HEK293 (cell line): ENCODE data around the gene RNF10.

Experiments
- CTCF ChIA-PET: fragments of 350-600 bp; formaldehyde crosslinking; extraction: SDS; loops from one replicate; lab custom pipeline; 2021; ENCODE audit warnings: antibody characterized with exemption; lab: Yijun Ruan, JAX
- POLR2A ChIA-PET: fragments of 300-600 bp; formaldehyde crosslinking; extraction: SDS; loops from one replicate; lab custom pipeline; 2020; ENCODE audit warnings: antibody characterized with exemption, inconsistent platforms; lab: Yijun Ruan, JAX
- H3K27ac ChIP-seq: fragments of 200-500 bp; sonication (Bioruptor generic); 2 replicates; pipeline ENCODE4 v1.5.1; 2014; ENCODE audit warnings: low read depth, low read length, control low read depth, inconsistent platforms; ENCODE audit errors: extremely low read depth
- H3K36me3 ChIP-seq, 2 experiments: fragments of 200-500 bp in 1 of 2; sonication (Bioruptor generic) in 1 of 2; 1 replicate in 1 of 2; 2 replicates in 1 of 2; pipeline ENCODE4 v1.5.1; 2014 to 2017; ENCODE audit warnings: inconsistent platforms in 2 of 2, low read length in 2 of 2; ENCODE audit not compliant: control insufficient read depth in 2 of 2, insufficient read depth in 1 of 2
- H3K4me1 ChIP-seq: fragments of 200-500 bp; sonication (Bioruptor generic); 2 replicates; pipeline ENCODE4 v1.5.1; 2014; ENCODE audit warnings: mild to moderate bottlenecking, low read length, inconsistent platforms; ENCODE audit not compliant: control insufficient read depth, insufficient read depth
- H3K4me3 ChIP-seq: 2 replicates; pipeline ENCODE4 v1.5.1; 2011; ENCODE audit warnings: low read depth, mild to moderate bottlenecking, control low read depth, low read length, moderate library complexity
- H3K9me3 ChIP-seq: fragments of 200-500 bp; sonication (Bioruptor generic); 2 replicates; pipeline ENCODE4 v1.5.1; 2014; ENCODE audit warnings: low read depth, low read length, inconsistent platforms; ENCODE audit not compliant: control insufficient read depth, insufficient read depth
- BCL11B ChIP-seq: fragments of 450-650 bp; formaldehyde crosslinking; IDR thresholded peaks from 2 replicates; pipeline ENCODE4 v1.5.1; 2016; ENCODE audit warnings: low read depth, missing biosample characterization, missing genetic modification characterization
- HOXD13 ChIP-seq: sonication (generic); formaldehyde crosslinking; IDR thresholded peaks from 2 replicates; pipeline ENCODE4 v1.8.0; 2022; ENCODE audit warnings: missing genetic modification reagents, borderline replicate concordance
- IKZF3 ChIP-seq: fragments of 450-650 bp; IDR thresholded peaks from 2 replicates; pipeline ENCODE4 v1.5.0; 2018; ENCODE audit warnings: missing biosample characterization, mild to moderate bottlenecking, missing genetic modification characterization, moderate library complexity
- INSM2 ChIP-seq: fragments of 450-650 bp; formaldehyde crosslinking; IDR thresholded peaks from 2 replicates; pipeline ENCODE4 v1.5.1; 2016; ENCODE audit warnings: missing biosample characterization, missing genetic modification characterization
- SALL2 ChIP-seq: fragments of 450-650 bp; formaldehyde crosslinking; IDR thresholded peaks from 2 replicates; pipeline ENCODE4 v1.5.0; 2017; ENCODE audit warnings: missing biosample characterization, mild to moderate bottlenecking, missing genetic modification characterization, borderline replicate concordance
- SP2 ChIP-seq: fragments of 450-650 bp; formaldehyde crosslinking; IDR thresholded peaks from 2 replicates; pipeline ENCODE4 v1.5.1; 2016; ENCODE audit warnings: missing biosample characterization, missing genetic modification characterization
- YY2 ChIP-seq: fragments of 450-650 bp; formaldehyde crosslinking; IDR thresholded peaks from 2 replicates; pipeline ENCODE4 v1.5.1; 2016; ENCODE audit warnings: missing biosample characterization, missing genetic modification characterization
- ZBTB49 ChIP-seq: fragments of 450-650 bp; formaldehyde crosslinking; IDR thresholded peaks from 2 replicates; pipeline ENCODE4 v1.5.1; 2016; ENCODE audit warnings: missing biosample characterization, missing genetic modification characterization, low read depth
- ZFP41 ChIP-seq: fragments of 450-650 bp; formaldehyde crosslinking; IDR thresholded peaks from 2 replicates; pipeline ENCODE4 v1.5.1; 2016; ENCODE audit warnings: missing biosample characterization, missing genetic modification characterization, borderline replicate concordance
- ZNF16 ChIP-seq: fragments of 450-650 bp; formaldehyde crosslinking; IDR thresholded peaks from 2 replicates; pipeline ENCODE4 v1.5.1; 2016; ENCODE audit warnings: low read depth, missing biosample characterization, missing genetic modification characterization
- ZNF335 ChIP-seq: fragments of 450-650 bp; formaldehyde crosslinking; conservative IDR thresholded peaks from 2 replicates; pipeline ENCODE4 v1.5.1; 2016; ENCODE audit warnings: missing biosample characterization, missing genetic modification characterization
- ZNF623 ChIP-seq: fragments of 450-650 bp; formaldehyde crosslinking; IDR thresholded peaks from 2 replicates; pipeline ENCODE4 v1.5.1; 2016; ENCODE audit warnings: missing biosample characterization, missing genetic modification characterization
- ZNF624 ChIP-seq: fragments of 450-650 bp; formaldehyde crosslinking; IDR thresholded peaks from 2 replicates; pipeline ENCODE4 v1.5.1; 2017; ENCODE audit warnings: missing biosample characterization, missing genetic modification characterization
- ZNF626 ChIP-seq: fragments of 450-650 bp; sonication (Bioruptor Pico); formaldehyde crosslinking; IDR thresholded peaks from 2 replicates; pipeline ENCODE4 v1.5.1; 2018; ENCODE audit warnings: missing biosample characterization, missing genetic modification characterization, inconsistent platforms
- TF ChIP-seq, protein P1 (sequence below): fragments of 450-650 bp; formaldehyde crosslinking; IDR thresholded peaks from 2 replicates; pipeline ENCODE4 v1.5.1; 2017; ENCODE audit warnings: missing biosample characterization, missing genetic modification characterization
- TF ChIP-seq, protein P2 (sequence below): fragments of 450-650 bp; IDR thresholded peaks from 2 replicates; pipeline ENCODE4 v1.5.1; 2018; ENCODE audit warnings: missing biosample characterization, missing genetic modification characterization
- TF ChIP-seq, protein P3 (sequence below): fragments of 450-650 bp; formaldehyde crosslinking; conservative IDR thresholded peaks from 2 replicates; pipeline ENCODE4 v1.5.1; 2016; ENCODE audit warnings: low read depth, missing biosample characterization, missing genetic modification characterization
- TF ChIP-seq, protein P4 (sequence below): fragments of 450-650 bp; formaldehyde crosslinking; IDR thresholded peaks from 2 replicates; pipeline ENCODE4 v1.5.1; 2016; ENCODE audit warnings: missing biosample characterization, missing genetic modification characterization

Gene RNF10

DNA sequence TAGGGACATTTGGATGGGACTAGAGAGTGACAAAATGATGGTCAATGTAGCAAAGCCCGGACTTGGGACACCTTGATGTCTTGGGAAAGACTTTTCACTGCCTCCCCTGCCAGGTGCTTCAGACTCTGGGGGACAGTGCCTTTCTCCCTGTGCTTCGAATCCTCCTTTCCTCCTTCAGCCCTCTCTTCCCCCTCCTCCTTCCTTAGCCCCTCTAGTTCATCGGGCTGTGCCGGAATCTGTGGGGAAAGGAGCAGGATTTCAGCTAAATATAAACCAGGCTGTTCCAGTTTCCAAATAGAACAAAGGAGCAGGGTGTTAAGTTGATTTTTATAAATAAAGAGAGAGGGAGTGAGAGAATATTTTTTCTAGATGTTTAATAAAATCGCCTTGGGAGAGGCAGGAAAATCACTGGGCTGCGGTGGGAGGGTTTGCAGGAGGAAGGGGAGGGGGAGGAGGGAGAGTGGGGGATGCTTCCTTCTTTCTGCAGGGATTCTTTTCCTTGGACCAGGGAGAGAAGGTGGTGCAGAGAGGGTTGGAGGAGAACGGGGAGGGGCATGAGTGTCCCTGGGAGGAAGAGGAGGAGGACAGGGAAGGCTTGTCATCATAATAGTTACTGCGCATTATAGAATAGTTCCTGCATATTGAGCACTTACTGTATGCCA lies 84.9 kb downstream of the RNF10 start:
- POLR2A ChIA-PET = no interaction called here
- H3K9me3 ChIP-seq = no peaks in the 10 kb centered on the region
- TF ChIP-seq, protein P1, sequence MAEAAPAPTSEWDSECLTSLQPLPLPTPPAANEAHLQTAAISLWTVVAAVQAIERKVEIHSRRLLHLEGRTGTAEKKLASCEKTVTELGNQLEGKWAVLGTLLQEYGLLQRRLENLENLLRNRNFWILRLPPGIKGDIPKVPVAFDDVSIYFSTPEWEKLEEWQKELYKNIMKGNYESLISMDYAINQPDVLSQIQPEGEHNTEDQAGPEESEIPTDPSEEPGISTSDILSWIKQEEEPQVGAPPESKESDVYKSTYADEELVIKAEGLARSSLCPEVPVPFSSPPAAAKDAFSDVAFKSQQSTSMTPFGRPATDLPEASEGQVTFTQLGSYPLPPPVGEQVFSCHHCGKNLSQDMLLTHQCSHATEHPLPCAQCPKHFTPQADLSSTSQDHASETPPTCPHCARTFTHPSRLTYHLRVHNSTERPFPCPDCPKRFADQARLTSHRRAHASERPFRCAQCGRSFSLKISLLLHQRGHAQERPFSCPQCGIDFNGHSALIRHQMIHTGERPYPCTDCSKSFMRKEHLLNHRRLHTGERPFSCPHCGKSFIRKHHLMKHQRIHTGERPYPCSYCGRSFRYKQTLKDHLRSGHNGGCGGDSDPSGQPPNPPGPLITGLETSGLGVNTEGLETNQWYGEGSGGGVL (tag by site-specific recombination) = 0 out of 2 replicates have a peak, but pooled peaks have one; percentile 27
- no peak for TF ChIP-seq ZNF624
- TF ChIP-seq, protein P2, sequence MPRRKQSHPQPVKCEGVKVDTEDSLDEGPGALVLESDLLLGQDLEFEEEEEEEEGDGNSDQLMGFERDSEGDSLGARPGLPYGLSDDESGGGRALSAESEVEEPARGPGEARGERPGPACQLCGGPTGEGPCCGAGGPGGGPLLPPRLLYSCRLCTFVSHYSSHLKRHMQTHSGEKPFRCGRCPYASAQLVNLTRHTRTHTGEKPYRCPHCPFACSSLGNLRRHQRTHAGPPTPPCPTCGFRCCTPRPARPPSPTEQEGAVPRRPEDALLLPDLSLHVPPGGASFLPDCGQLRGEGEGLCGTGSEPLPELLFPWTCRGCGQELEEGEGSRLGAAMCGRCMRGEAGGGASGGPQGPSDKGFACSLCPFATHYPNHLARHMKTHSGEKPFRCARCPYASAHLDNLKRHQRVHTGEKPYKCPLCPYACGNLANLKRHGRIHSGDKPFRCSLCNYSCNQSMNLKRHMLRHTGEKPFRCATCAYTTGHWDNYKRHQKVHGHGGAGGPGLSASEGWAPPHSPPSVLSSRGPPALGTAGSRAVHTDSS (tag by site-specific recombination) = peak; percentile 13; the same call in 1 of the 2 replicates
- TF ChIP-seq, all 188 proteins: peak for 2
- no peaks in the 10 kb centered on the region for H3K4me1 ChIP-seq
- no peak overlapping the region for H3K4me3 ChIP-seq
- H3K27ac ChIP-seq = no peak overlapping the region
- no peaks in the 10 kb centered on the region for H3K36me3 ChIP-seq
- CTCF ChIA-PET = interaction anchor here (0.6 to 1.6 kb wide), 2 partner anchors 30 to 394 kb away, joined by 4 to 7 read pairs; no protein-coding TSS in a partner anchor

DNA sequence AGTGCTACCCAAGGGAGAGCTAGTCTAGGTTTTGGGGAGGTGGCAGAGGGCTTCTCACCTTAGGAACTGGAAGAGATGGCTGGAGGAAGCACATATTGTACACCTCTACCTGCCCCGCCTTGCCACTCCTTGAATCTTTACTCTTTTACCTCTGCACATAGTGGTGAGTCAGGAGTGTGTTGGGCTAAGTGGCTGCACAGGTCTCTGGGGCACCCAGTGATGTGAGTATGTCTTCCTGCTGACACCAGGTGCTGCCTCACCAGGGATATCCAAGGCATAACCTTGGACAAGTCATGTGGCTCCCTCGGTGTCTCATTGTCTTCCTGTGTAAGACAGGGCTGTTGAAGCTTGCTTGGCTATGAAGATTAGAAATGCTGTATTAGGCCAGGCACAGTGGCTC lies 86.5 kb downstream of the RNF10 start:
- Histone ChIP-seq H3K4me1 (no peaks in the 10 kb centered on the region), H3K27ac (no peak overlapping the region), H3K9me3 (no peaks in the 10 kb centered on the region), H3K4me3 (no peak overlapping the region), H3K36me3 (no peaks in the 10 kb centered on the region)
- ChIA-PET CTCF (no interaction called here), POLR2A (no interaction called here)
- no peak for TF ChIP-seq ZBTB49 (tag by site-specific recombination)
- TF ChIP-seq ZNF16 (tag by site-specific recombination) = no peak
- TF ChIP-seq HOXD13 (CRISPR knock-in tag) = no peak
- no peak for TF ChIP-seq BCL11B (tag by site-specific recombination)
- TF ChIP-seq SP2 = no peak
- no peak for TF ChIP-seq ZFP41 (tag by site-specific recombination)
- no peak for TF ChIP-seq ZNF626 (tag by site-specific recombination)
- TF ChIP-seq INSM2 (tag by site-specific recombination) = no peak
- no peak for TF ChIP-seq IKZF3 (tag by site-specific recombination)
- TF ChIP-seq, protein P3, sequence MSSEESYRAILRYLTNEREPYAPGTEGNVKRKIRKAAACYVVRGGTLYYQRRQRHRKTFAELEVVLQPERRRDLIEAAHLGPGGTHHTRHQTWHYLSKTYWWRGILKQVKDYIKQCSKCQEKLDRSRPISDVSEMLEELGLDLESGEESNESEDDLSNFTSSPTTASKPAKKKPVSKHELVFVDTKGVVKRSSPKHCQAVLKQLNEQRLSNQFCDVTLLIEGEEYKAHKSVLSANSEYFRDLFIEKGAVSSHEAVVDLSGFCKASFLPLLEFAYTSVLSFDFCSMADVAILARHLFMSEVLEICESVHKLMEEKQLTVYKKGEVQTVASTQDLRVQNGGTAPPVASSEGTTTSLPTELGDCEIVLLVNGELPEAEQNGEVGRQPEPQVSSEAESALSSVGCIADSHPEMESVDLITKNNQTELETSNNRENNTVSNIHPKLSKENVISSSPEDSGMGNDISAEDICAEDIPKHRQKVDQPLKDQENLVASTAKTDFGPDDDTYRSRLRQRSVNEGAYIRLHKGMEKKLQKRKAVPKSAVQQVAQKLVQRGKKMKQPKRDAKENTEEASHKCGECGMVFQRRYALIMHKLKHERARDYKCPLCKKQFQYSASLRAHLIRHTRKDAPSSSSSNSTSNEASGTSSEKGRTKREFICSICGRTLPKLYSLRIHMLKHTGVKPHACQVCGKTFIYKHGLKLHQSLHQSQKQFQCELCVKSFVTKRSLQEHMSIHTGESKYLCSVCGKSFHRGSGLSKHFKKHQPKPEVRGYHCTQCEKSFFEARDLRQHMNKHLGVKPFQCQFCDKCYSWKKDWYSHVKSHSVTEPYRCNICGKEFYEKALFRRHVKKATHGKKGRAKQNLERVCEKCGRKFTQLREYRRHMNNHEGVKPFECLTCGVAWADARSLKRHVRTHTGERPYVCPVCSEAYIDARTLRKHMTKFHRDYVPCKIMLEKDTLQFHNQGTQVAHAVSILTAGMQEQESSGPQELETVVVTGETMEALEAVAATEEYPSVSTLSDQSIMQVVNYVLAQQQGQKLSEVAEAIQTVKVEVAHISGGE (tag by site-specific recombination) = no peak
- TF ChIP-seq, protein P2 (tag by site-specific recombination) = no peak
- TF ChIP-seq ZNF624 = no peak
- no peak for TF ChIP-seq SALL2
- no peak for TF ChIP-seq ZNF335 (tag by site-specific recombination)
- no peak for TF ChIP-seq ZNF623 (tag by site-specific recombination)
- no peak for TF ChIP-seq YY2 (tag by site-specific recombination)
- TF ChIP-seq, protein P4, sequence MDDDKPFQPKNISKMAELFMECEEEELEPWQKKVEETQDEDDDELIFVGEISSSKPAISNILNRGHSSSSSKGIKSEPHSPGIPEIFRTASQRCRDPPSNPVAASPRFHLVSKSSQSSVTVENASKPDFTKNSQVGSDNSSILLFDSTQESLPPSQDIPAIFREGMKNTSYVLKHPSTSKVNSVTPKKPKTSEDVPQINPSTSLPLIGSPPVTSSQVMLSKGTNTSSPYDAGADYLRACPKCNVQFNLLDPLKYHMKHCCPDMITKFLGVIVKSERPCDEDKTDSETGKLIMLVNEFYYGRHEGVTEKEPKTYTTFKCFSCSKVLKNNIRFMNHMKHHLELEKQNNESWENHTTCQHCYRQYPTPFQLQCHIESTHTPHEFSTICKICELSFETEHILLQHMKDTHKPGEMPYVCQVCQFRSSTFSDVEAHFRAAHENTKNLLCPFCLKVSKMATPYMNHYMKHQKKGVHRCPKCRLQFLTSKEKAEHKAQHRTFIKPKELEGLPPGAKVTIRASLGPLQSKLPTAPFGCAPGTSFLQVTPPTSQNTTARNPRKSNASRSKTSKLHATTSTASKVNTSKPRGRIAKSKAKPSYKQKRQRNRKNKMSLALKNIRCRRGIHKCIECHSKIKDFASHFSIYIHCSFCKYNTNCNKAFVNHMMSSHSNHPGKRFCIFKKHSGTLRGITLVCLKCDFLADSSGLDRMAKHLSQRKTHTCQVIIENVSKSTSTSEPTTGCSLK = no peak
